SH-SY5Y (cell line): ENCODE measurements around the gene LSM6.

Experiments
- GATA2 ChIP-seq: IDR thresholded peaks from 2 replicates; pipeline ENCODE4 v1.6.1; 2011; ENCODE audit warnings: mild to moderate bottlenecking, low read depth, low read length
- GATA3 ChIP-seq: IDR thresholded peaks from 2 replicates; pipeline ENCODE4 v1.6.1; 2011; ENCODE audit warnings: low read depth, mild to moderate bottlenecking, low read length, moderate library complexity

GRCh38 chr4:146229406-146229805 is 53.9 kb downstream of the LSM6 start:
- TF ChIP-seq GATA3 = no peak
- no peak for TF ChIP-seq GATA2
